Measurements from ENCODE around the gene CACNB2.

- TF ChIP-seq ZNF302 (CRISPR knock-in tag; IDR thresholded peaks at IDR 0.05) (no peak), KDM1A (IDR thresholded peaks at IDR 0.05; ENCODE audit: low read depth) (no peak), SMC3 (IDR thresholded peaks at IDR 0.05) (no peak), POLR2A (IDR thresholded peaks at IDR 0.05; ENCODE audit: low read length) (no peak), NPAS2 (CRISPR knock-in tag; IDR thresholded peaks at IDR 0.05; ENCODE audit: borderline replicate concordance) (no peak), MYC (IDR thresholded peaks at IDR 0.05; ENCODE audit: borderline replicate concordance, low read length) (no peak)
- TF ChIP-seq, protein P1, sequence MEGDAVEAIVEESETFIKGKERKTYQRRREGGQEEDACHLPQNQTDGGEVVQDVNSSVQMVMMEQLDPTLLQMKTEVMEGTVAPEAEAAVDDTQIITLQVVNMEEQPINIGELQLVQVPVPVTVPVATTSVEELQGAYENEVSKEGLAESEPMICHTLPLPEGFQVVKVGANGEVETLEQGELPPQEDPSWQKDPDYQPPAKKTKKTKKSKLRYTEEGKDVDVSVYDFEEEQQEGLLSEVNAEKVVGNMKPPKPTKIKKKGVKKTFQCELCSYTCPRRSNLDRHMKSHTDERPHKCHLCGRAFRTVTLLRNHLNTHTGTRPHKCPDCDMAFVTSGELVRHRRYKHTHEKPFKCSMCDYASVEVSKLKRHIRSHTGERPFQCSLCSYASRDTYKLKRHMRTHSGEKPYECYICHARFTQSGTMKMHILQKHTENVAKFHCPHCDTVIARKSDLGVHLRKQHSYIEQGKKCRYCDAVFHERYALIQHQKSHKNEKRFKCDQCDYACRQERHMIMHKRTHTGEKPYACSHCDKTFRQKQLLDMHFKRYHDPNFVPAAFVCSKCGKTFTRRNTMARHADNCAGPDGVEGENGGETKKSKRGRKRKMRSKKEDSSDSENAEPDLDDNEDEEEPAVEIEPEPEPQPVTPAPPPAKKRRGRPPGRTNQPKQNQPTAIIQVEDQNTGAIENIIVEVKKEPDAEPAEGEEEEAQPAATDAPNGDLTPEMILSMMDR (IDR thresholded peaks at IDR 0.05): no peak
- TF ChIP-seq, protein P2, sequence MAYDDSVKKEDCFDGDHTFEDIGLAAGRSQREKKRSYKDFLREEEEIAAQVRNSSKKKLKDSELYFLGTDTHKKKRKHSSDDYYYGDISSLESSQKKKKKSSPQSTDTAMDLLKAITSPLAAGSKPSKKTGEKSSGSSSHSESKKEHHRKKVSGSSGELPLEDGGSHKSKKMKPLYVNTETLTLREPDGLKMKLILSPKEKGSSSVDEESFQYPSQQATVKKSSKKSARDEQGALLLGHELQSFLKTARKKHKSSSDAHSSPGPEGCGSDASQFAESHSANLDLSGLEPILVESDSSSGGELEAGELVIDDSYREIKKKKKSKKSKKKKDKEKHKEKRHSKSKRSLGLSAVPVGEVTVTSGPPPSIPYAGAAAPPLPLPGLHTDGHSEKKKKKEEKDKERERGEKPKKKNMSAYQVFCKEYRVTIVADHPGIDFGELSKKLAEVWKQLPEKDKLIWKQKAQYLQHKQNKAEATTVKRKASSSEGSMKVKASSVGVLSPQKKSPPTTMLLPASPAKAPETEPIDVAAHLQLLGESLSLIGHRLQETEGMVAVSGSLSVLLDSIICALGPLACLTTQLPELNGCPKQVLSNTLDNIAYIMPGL (CRISPR knock-in tag; IDR thresholded peaks at IDR 0.05; ENCODE audit: borderline replicate concordance): no peak
These were observed 96.5 kb downstream of the CACNB2 start for GRCh38 chr10:18236756-18237155.

All from A549 (cell line).